GM21825 (cell line): ENCODE results near the gene PGAM4.
"Not testable (repeated sequence)": the region's sequence is repeated elsewhere in the genome, so short reads cannot be mapped to it uniquely, and the experiment has no call there.

Experiments
- ATAC-seq: cut with Tn5 transposase; IDR thresholded peaks from one replicate; pipeline ENCODE4 v1.9.1; 2021; ENCODE audit warnings: mild to moderate bottlenecking, moderate library complexity; ENCODE audit not compliant: unreplicated experiment

PGAM4 gene

GRCh38 chrX:77969538-77969937, at the start of gene PGAM4:
TSS of gene PGAM4 (minus strand) at chrX:77969638. CDS start at chrX:77969638, 0 bp downstream.
- ATAC-seq: no peak

- ATAC-seq: no peak
Observed at GRCh38 chrX:78011846-78012245, 42.4 kb upstream of the PGAM4 start.

GRCh38 chrX:77979870-77980269, 10.4 kb upstream of the PGAM4 start:
- ATAC-seq: no peak

GRCh38 chrX:77977518-77977917, 8.1 kb upstream of the PGAM4 start:
- ATAC-seq: no peak

GRCh38 chrX:77977095-77977494, 7.7 kb upstream of the PGAM4 start:
- no peak for ATAC-seq

- no peak for ATAC-seq
Observed at GRCh38 chrX:77975755-77976154, 6.3 kb upstream of the PGAM4 start.

- ATAC-seq: no peak
Observed at GRCh38 chrX:77967631-77968030, 1.8 kb downstream of the PGAM4 start.

GRCh38 chrX:77966361-77966760, 3.1 kb downstream of the PGAM4 start:
- no peak for ATAC-seq

GRCh38 chrX:77962068-77962902, 7.2 kb downstream of the PGAM4 start:
- no peak for ATAC-seq

- ATAC-seq: no peak
Observed at GRCh38 chrX:77961063-77961462, 8.4 kb downstream of the PGAM4 start.

GRCh38 chrX:77960567-77960966, 8.9 kb downstream of the PGAM4 start:
- ATAC-seq: no peak

- no peak for ATAC-seq
Observed at GRCh38 chrX:77953708-77954107, 15.7 kb downstream of the PGAM4 start.

- no peak for ATAC-seq
Observed at GRCh38 chrX:77953302-77953701, 16.1 kb downstream of the PGAM4 start.

- ATAC-seq: no peak
Observed at GRCh38 chrX:77952173-77952572, 17.3 kb downstream of the PGAM4 start.

- no peak for ATAC-seq
Observed at GRCh38 chrX:77949840-77950239, 19.6 kb downstream of the PGAM4 start.

GRCh38 chrX:77946571-77946970, 22.9 kb downstream of the PGAM4 start:
- no peak for ATAC-seq

GRCh38 chrX:77945910-77946545, 23.4 kb downstream of the PGAM4 start:
- ATAC-seq: no peak

- not testable (repeated sequence) for ATAC-seq
Observed at GRCh38 chrX:77945031-77945430, 24.4 kb downstream of the PGAM4 start.

- no peak for ATAC-seq
Observed at GRCh38 chrX:77938083-77938680, 31.3 kb downstream of the PGAM4 start.

- no peak for ATAC-seq
Observed at GRCh38 chrX:77937291-77937690, 32.1 kb downstream of the PGAM4 start.

GRCh38 chrX:77936299-77936698, 33.1 kb downstream of the PGAM4 start:
- ATAC-seq: no peak

GRCh38 chrX:77935886-77936285, 33.6 kb downstream of the PGAM4 start:
- ATAC-seq: no peak
